Measurements from ENCODE around the gene KLHL2.

Gene KLHL2

DNA sequence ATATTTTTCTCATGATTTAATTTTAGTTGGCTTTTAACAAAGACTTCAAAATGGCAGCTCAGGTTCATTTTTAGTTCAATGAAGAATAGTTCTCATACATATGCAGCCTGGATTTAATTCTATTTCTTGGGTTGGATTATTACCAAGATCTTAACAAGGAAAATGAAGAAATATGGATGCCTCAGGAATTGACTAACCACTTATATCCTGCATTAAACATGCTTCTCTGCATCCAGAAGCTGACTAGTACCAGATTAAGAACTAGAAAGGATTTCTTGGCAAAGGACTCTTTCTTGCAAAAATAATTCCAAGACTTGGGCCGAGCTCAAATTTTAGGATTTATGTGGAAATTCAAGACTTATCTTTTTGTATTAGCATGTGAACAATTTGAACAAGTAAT lies 5.6 kb upstream of the KLHL2 start:
- TF ChIP-seq, protein P1, sequence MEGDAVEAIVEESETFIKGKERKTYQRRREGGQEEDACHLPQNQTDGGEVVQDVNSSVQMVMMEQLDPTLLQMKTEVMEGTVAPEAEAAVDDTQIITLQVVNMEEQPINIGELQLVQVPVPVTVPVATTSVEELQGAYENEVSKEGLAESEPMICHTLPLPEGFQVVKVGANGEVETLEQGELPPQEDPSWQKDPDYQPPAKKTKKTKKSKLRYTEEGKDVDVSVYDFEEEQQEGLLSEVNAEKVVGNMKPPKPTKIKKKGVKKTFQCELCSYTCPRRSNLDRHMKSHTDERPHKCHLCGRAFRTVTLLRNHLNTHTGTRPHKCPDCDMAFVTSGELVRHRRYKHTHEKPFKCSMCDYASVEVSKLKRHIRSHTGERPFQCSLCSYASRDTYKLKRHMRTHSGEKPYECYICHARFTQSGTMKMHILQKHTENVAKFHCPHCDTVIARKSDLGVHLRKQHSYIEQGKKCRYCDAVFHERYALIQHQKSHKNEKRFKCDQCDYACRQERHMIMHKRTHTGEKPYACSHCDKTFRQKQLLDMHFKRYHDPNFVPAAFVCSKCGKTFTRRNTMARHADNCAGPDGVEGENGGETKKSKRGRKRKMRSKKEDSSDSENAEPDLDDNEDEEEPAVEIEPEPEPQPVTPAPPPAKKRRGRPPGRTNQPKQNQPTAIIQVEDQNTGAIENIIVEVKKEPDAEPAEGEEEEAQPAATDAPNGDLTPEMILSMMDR (conservative IDR thresholded peaks at IDR 0.05; ENCODE audit: low read depth, low read length) = no peak
- DNase-seq (ENCODE audit: low read depth) = no peak

DNA sequence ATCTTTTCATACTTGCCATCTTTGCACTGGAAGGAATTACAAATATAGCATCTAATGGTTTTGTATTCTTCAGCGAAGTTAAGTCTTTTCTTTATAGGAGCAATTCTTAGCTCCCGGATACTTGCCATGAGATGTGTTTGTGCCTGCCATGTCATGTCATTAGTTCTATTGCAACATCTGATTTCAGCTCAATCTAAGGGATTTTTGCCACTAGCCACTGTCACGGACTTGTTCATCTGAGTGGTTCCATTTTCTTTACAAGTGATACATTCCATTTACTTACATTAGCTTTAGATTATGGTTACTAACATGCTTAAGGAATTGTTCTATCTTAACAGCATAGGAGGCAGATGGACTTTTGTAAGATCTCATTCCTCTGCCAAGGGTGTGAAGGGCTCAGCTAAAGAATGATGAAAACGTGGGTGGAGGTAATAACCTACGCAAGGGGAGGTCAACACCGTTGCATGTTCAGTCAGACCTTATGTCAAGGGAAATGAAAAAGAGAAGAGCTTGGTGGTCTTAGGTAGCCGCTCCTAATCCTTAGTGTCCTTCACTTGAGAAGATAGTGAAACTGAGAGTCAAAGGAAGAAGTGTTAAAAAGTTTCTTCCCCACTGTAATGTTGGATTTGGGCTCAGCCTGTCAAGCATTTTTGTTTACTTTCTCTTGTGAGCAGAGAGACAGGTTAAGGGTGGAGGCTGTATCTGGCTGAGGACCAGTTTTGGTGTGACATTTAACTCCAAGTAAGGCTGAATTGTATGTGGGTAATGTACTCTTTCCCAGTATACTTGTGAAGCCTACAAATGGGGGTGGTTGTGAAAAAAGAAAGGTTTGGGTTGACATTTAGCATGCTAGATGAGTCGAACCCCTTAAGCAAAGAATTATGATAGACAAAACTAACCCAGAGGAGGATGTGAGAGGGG lies 3.6 kb upstream of the KLHL2 start:
- DNase-seq (ENCODE audit: low read depth) = no peak
- TF ChIP-seq, protein P1 (conservative IDR thresholded peaks at IDR 0.05; ENCODE audit: low read depth, low read length) = no peak
- H3K4me3 ChIP-seq (ENCODE audit: low read depth, low read length) = no peak overlapping the region

More for the DNA sequence above, 5.6 kb upstream of the KLHL2 start:
- no peak overlapping the region for H3K4me3 ChIP-seq (ENCODE audit: low read depth, low read length)

DNA sequence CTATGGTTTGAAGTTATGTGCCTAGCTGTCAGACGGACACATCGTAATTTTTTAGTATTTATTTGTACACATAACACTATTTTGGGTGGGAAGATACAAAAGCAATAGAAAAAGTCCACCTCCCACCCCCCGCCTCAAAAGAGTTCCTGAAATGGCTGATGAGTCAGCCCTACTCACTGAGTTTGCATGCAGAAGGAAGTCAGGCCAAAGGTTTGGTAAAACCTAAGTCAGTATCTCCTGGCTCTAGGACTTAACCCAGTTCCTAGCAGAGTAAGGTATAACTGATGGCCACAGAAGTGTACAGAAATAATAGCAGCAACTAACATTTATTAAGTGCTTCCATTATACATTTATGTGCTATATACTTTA lies 2.9 kb upstream of the KLHL2 start:
- TF ChIP-seq, protein P1 (conservative IDR thresholded peaks at IDR 0.05; ENCODE audit: low read depth, low read length) = no peak
- no peak overlapping the region for H3K4me3 ChIP-seq (ENCODE audit: low read depth, low read length)
- DNase-seq (ENCODE audit: low read depth) = peak; percentile 56

DNA sequence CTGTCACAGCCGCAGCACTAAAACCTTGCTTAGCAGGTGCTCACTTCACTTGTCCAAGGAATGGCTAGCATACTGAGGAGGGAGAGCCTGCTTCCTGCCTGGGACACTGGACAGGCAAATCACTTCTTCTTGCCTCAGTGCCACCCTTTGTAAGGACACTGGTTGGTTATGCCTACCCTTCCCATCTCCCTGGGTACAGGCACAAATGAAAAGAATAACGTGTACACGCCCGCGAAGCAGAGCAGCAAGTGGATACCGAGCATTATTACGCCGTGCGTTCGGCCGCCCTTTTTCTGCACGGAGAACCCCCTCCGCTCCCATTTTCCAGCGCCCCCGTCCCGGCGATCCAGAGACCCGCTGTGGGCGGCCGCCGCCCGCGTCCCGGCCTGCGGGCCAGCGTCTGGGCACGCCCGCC lies 338 bp upstream of the KLHL2 start:
- H3K4me3 ChIP-seq (ENCODE audit: low read depth, low read length) = peak overlapping the region; percentile 80
- peak; percentile 41 for DNase-seq (ENCODE audit: low read depth)
- TF ChIP-seq, protein P1 (conservative IDR thresholded peaks at IDR 0.05; ENCODE audit: low read depth, low read length) = no peak

DNA sequence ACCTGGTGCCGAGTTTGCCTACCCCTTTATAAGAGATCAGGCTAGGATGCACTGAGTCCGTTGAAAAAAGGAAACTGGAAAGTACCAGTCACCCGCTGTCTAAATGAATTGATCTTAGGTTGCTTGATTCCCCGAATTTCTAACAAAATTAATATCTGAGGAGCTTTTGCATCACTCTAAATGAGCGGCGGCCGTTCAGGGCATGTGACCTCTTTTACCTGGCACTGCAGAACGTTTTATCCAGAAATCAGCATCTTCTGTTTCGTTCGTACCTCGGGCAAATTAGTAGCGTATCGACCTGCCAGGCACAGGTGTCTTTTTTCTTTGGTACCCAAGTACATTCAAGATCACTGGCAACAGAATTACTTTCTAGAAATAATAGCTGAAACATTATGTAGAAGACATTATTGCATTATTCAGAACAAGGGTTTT lies 876 bp downstream of the KLHL2 start:
- peak; percentile 31 for DNase-seq (ENCODE audit: low read depth)
- TF ChIP-seq, protein P1 (conservative IDR thresholded peaks at IDR 0.05; ENCODE audit: low read depth, low read length) = no peak
- H3K4me3 ChIP-seq (ENCODE audit: low read depth, low read length) = peak overlapping the region; percentile 80

DNA sequence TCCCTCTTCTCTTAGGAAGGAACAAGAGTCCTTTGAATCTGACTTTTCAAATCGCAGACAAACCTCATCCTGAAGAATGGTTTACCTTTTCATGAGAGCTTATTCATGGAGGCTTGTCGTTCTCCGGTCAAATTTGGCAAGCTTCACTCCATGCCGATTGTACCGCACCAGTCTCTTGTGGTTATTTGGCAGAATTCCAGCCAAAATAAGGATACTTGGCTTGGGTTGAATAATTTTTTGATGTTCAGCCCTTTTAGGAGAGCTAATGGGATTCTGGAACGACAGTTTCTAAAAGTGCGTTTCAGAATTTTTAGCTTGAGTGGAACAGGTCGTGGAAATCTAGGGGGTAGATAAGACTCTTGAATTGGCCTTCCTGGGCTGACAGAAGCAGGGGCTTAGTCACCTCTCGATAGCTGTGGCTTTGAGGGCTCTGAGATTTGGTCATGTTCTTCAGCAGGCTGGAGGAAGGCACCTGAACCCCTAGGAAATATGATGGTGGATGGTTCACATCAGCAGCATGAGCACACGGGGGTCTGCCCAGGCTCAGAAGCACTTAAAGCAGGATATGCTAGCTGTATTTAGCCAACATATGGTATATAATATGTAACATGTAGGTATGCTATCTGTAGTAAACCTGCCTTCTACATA lies 1.5 kb downstream of the KLHL2 start:
- TF ChIP-seq, protein P1 (conservative IDR thresholded peaks at IDR 0.05; ENCODE audit: low read depth, low read length) = no peak
- DNase-seq (ENCODE audit: low read depth) = peak; percentile 24

More for the DNA sequence above, 1.5 kb downstream of the KLHL2 start:
- peak overlapping the region; percentile 80 for H3K4me3 ChIP-seq (ENCODE audit: low read depth, low read length)
